GM12878 (cell line): ENCODE data around the gene KDM6A.

Experiments
- CTCF ChIP-seq, 3 experiments: IDR thresholded peaks in 2 of 3; conservative IDR thresholded peaks in 1 of 3; 2 replicates each; pipeline ENCODE4 v1.5.1; 2011; ENCODE audit warnings: low read depth in 3 of 3, low read length in 3 of 3, mild to moderate bottlenecking in 3 of 3, control low read depth in 2 of 3, moderate library complexity in 2 of 3, inconsistent platforms in 1 of 3, mixed read lengths in 1 of 3; ENCODE audit not compliant: control insufficient read depth in 2 of 3, insufficient read depth in 1 of 3; ENCODE audit errors: extremely low read depth in 1 of 3
- JUND ChIP-seq: IDR thresholded peaks from 2 replicates; pipeline ENCODE4 v1.6.1; 2012; ENCODE audit warnings: low read depth, mild to moderate bottlenecking, low read length, improper control_type of control experiment, moderate library complexity
- NFIC ChIP-seq: IDR thresholded peaks from 2 replicates; pipeline ENCODE4 v1.6.1; 2012; ENCODE audit warnings: low read depth, mild to moderate bottlenecking, inconsistent platforms, low read length, moderate library complexity
- NFXL1 ChIP-seq: fragments of 450-650 bp; IDR thresholded peaks from 2 replicates; pipeline ENCODE4 v1.6.1; 2017; ENCODE audit warnings: antibody characterized with exemption, mild to moderate bottlenecking, borderline replicate concordance
- RFX5 ChIP-seq: IDR thresholded peaks from 2 replicates; pipeline ENCODE4 v1.6.1; 2011; ENCODE audit warnings: low read depth, low read length, improper control_type of control experiment
- ZZZ3 ChIP-seq: IDR thresholded peaks from 2 replicates; pipeline ENCODE4 v1.6.1; 2011; ENCODE audit warnings: low read depth; ENCODE audit not compliant: control insufficient read depth, insufficient read length
- TF ChIP-seq, protein P1 (sequence below): IDR thresholded peaks from 2 replicates; pipeline ENCODE4 v1.6.1; 2011; ENCODE audit warnings: low read depth, mild to moderate bottlenecking, low read length, moderate library complexity, borderline replicate concordance; ENCODE audit errors: extremely low read depth

GRCh38 chrX:44997888-44998287 is 124.9 kb downstream of the KDM6A start:
- no peak for TF ChIP-seq RFX5
- no peak for TF ChIP-seq CTCF (IDR thresholded peaks at IDR 0.05 in 2 of 3, conservative IDR thresholded peaks at IDR 0.05 in 1 of 3; ENCODE audit: control insufficient read depth in 2 of 3, extremely low read depth in 1 of 3, insufficient read depth in 1 of 3, low read depth in 3 of 3, low read length in 3 of 3)
- no peak for TF ChIP-seq JUND
- peak; percentile 44; the same call in 1 of the 2 replicates for TF ChIP-seq NFIC
- TF ChIP-seq, protein P1, sequence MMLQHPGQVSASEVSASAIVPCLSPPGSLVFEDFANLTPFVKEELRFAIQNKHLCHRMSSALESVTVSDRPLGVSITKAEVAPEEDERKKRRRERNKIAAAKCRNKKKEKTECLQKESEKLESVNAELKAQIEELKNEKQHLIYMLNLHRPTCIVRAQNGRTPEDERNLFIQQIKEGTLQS = no peak
- TF ChIP-seq NFXL1 = no peak
- TF ChIP-seq ZZZ3 = no peak
